Left renal pelvis (tissue), 4 donors: ENCODE results near the gene PRAME. TPM values are rescaled to one million over a fixed set of nuclear protein-coding genes. Genes with fewer than 3 reads are reported as not detected.
"Not testable (repeated sequence)": the region's sequence is repeated elsewhere in the genome, so short reads cannot be mapped to it uniquely, and the experiment has no call there.

ENCODE experiments used
- DNase-seq, 4 donors: peaks; one replicate each; pipeline ENCODE4 v3.0.0-alpha.2; 2013; ENCODE audit warnings: low read depth in 4 of 4, low spot score in 3 of 4
- polyA plus RNA-seq, 4 donors: library from polyadenylated mRNA; unstranded; fragments of 120-200 nt; gene quantifications; one replicate each; pipeline ENCODE4 v1.2.1, GENCODE V29; 2013; ENCODE audit not compliant: insufficient read length in 4 of 4

PRAME gene
- polyA plus RNA-seq, 4 donors, result 0.85 to 1.3 (median 1.3) TPM; not detected in 1

DNA sequence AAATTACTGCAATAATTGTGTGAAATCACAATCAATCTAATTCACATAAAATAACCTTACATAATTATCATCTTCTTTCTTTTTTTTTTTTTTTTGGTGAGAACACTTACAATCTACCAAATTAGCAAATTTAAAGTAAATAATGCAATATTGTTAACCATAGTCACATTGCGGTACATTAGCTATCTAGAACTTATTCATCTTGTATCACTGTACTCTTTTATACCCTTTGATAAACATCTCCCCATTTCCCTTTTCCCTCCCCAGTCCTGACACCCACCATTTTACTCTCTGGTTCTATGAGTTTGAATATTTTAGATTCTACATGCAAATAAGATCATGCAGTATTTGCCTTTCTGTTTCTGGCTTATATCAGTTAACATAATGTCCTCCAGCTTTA, 24.0 kb upstream of the PRAME start:
- no peak for DNase-seq

DNA sequence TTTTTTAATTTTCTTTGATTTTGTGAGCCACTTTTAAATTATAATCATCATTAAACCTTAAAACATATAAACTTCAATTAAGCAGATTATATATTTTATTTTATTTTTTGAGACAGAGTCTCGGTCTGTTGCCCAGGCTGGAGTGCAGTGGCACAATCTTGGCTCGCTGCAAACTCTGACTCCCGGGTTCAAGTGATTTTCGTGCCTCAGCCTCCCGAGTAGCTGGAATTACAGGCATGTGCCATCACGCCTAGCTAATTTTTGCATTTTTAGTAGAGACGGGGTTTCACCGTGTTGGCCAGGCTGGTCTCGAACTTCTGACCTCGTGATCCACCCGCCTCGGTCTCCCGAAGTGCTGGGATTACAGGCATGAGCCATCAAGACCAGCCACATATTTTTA, 22.5 kb upstream of the PRAME start:
- not testable (repeated sequence) for DNase-seq

DNA sequence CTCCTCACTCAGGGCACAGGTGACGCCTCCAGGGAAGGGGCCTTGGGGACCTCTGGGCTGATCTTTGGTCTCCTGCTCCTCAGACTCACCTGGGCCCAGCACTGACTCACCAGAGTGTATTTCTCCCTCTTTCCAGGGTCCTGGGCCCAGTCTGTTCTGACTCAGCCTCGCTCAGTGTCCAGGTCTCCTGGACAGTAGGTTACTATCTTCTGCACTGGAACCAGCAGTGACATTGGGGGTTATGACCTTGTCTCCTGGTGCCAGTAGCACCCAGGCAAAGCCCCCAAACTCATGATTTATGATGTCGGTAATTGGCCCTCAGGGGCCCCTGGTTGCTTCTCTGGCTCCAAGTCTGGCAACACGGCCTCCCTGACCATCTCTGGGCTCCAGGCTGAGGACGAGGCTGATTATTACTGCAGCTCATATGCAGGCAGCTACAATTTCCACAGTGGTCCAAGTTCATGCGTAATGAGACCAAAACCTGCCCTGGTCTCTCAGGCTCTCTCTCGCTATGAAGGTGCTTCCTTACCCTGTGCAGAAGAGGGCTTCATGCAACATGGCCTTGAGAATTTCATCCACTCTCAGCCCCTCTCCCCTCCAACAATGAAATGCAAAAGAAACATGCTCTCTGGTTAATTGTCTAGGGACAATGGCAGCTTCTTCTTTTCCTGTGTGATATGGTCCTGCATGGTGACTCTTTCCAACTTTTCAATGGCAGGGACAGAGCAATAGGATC, 21.0 kb upstream of the PRAME start:
- DNase-seq, result no peak

DNA sequence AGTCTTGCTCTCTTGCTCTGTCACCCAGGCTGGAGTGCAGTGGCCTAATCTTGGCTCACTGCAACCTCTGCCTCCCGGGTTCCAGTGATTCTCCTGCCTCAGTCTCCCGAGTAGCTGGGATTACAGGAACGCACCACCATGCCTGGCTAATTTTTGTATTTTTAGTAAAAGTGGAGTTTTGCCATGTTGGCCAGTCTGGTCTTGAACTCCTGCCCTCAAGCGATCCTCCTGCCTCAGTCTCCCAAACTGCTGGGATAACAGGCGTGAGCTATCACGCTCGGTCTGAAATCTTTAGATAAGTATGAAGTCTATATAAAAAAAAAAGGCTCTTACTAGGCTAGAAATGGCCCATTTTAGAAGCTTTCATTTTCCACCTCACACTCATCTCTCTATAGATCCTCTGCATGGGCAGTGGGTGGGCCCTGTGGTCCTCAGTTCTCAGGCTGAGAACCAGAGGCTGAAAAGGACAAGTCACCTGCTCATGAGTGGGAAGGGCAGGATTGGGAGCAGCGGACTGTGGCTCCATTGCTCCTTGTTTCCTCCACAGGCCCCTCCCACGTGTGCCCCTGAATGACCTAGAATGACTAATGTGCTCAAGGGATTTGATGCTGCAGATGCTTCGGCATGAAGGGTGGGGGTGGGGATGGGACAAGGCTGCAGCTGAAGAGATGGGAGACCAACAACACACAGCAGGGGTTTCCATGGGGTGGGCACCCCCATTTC, 19.8 kb upstream of the PRAME start:
- DNase-seq, result no peak

DNA sequence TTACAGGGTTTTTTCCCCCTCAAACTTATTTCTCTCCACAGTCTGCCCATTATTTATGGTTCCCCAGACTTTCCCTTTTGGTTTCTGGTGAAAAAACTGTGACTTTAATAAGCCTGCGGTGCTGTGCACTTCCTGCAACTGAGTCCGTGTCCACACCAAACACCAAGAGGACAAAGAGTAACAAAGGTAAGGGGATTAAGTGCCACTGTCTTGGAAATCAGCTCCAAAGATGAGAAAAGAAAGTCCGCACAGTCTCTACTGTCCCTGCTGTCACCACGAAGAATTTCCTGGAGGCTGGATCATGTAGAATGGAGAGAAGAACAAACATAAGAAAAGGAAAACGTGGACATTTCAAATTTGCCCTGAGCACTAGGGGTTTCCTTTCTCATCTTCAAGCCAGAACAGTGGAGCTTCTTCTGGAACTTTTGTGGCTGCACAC, 17.9 kb upstream of the PRAME start:
- DNase-seq, result no peak

DNA sequence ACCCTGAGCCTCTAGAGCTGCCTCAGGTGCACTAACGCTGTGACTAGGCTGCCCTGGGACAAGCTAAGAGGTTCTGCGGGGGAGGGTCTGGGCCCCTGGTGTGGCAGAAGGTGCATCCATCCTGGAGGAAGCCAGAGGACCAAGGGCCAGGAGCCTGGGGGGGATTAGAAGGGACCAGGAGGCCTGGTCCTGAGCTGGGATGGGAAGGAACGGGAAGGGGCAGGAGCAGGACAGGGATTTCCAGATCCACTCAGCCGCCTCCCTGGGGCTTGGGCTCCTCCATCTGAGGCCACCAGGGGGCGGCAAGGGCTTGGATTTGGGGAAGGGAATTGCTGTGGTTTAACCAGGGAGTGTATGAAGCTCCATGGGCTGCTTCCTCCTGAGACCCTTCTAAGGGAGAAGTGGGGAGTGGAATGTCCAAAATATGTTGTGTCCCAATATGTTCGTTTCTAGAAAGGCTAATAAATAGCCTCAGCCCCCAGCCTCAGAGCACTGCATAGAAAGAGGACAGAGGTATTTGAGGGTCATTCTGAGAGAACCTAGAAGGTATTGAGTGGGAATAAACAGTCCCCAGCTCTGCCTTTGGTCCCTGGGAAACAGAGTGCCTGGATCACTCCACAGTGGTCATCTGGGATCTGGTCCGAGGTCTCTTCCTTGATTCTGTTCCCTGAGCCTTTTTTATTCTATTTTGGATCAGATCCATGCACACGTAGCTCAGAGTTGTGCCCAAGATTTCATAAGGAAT, 17.4 kb upstream of the PRAME start:
- peak in 3 of 4 donors; percentile 5 to 29 (median 18) for DNase-seq

DNA sequence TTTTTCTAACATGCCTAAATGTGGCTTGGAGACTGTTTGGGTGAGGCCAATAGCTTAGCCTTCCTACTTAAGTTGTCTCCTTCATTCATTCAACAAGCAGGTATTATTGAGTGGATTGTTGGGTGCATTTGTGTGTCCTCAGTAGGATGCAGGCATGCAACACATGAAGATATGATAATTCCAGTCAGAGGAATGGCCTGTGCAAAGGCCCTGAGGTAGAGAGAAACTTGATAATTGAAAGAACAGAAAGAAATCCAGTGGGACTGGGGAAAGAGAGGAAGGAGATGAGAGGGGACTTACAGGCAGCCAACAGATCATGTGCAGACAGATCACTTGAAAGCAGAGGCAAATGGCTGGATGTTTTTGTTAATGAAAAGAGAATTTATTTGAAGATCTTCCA, 15.3 kb upstream of the PRAME start:
- DNase-seq, result no peak

DNA sequence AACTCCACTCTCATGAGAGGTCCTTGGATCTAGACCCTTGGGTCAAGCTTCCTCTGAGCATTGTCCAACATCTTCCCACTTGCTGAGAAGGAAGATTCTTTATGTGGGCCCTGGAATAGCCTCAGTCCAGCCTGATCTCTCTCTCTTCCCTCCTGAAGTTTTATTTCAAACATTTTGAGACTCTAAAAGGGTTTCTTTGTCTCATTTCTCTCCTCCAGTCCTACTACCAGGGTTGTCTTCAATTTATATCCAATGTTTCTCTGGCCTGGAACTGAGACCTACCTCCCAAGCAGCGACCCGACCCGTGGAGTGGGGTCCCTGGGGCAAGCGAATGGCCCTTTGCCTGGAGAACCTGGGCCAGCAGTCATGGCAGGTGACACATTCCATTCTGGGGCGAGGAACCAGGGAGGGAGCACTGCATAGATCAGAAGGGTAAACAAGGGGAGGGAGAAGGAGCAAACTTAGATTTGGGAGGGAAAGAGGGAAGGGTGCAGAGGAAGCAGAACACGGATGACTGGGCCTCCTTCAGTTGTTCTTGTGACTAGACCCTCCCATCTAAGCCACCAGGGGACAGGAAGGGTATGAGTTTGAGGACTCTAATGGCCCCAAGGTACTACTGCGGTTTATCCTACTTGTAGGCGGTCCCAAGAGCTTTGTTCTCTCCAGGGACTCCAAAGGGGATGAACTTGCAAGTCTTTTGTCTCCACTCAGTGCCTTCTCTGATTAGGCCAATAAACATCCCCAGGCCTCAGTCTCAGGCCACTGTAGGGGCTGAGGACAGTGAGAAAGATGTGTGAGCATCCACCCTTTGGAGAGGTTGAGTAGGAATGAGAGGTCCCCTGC, 14.2 kb upstream of the PRAME start:
- DNase-seq, result no peak

DNA sequence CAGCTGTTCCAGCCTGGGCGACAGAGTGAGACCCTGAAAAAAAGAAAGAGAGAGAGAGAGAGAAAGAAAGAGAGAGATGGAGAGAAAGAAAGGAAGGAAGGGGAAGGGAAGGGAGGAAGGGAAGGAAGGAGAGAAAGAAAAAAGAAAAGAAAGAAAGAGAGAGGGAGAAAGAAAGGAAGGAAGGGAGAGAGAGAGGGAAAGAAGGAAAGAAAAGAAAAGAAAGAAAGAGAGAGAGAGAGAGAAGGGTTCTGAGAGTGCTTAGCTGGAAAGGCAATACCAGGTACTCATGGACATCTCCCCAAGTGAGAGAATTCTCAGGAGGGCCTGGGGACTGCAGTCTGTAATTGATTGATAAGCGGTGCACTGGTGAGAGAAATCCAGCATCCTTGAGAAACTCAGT, 12.8 kb upstream of the PRAME start:
- no peak for DNase-seq

DNA sequence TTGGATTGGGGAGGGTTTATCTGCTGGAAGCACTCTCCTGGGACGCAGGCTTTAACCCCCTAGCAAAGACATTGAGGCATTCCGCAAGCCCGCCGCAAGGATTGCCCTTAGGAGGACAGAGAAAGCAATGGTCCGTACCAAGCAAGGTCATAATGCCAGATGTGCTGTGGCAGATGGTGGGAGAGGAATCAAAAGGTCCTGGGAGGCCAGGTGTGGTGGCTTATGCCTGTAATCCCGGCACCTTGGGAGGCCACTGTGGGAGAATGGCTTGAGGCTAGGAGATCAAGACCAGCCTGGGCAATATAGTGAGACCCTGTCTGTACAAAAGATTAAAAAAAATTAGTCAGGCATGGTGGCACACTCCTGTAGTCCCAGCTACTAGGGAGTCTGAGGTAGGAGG, 12.4 kb upstream of the PRAME start:
- no peak for DNase-seq

DNA sequence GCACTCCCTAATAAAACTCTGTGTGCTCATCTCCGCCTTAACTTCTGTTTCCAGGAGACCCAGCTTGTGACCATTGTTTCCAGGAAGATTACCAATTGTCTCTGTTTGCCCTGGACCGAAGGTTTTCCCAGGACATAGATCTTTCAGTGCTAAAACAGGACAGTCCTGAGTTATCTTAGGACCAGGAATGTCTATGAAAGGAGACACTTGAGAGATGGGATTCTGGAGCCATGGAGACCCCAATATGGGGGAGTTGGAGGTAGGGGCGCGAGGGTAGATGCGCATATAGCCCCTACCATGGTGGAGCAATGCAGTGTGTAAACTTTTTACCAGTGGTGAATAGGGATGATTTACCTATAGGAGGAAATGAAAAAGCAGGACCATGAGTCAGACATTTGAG, 10.2 kb upstream of the PRAME start:
- DNase-seq, result no peak

DNA sequence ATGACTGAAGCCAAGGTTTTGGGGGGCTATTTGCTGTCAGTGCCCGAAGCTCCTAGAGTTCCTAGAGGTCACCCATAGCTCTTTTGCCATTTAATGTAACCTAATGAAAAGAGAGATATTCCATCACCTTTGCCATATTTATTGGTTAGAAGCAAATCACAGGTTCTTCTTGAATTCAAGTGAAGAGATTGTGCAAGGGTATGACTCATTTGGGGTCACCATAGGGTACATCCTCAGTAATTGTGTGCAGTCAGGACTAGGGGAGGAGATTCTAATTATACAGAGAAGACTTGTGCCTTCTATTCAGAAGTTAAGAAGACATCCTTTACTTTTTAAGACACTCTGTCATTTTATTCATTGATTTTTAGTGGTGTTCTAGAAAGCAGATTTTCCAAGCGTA, 6.9 kb upstream of the PRAME start:
- DNase-seq, result no peak

DNA sequence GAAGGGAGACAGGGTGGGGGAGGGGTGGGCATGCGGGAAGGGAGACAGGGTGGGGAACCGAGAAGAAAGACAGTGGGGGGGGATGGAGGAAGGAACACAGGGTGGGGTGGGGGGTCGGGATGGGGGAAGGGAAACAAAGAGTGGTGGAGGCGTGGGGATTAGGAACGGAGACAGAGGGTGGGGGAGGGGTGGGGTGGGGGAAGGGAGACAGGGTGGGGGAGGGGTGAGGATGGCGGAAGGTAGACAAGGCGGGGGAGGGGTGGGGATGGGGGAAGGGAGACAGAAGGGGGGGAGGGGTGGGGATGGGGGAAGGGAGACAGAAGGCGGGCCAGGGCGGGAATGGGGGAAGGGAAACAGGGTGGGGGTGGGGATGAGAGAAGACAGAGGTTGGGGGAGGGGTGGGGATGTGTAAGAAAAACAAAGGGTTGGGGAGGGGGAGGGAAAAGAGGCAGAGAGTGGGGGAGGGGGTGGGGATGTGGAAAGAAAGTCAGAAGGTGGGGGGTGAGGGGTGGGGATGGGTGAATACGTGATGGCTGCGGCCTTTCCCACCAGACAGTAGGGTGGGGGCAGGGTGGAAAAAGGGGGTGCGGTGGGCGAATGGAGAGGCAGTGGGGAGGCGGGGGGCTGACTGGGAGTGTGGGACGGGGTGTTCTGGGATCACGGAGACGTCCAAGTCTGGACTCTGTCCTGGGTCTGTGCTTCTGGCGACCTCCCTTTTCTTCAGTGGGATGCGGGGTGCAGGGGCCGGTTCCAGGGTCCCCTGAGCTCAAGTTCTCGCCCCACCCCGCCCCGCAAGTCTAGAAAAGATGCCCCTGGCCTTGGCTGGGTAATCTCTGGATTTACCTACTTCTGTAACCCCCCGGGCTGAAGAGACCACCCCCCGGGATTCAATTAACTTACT, 744 bp downstream of the PRAME start:
- DNase-seq, result no peak

DNA sequence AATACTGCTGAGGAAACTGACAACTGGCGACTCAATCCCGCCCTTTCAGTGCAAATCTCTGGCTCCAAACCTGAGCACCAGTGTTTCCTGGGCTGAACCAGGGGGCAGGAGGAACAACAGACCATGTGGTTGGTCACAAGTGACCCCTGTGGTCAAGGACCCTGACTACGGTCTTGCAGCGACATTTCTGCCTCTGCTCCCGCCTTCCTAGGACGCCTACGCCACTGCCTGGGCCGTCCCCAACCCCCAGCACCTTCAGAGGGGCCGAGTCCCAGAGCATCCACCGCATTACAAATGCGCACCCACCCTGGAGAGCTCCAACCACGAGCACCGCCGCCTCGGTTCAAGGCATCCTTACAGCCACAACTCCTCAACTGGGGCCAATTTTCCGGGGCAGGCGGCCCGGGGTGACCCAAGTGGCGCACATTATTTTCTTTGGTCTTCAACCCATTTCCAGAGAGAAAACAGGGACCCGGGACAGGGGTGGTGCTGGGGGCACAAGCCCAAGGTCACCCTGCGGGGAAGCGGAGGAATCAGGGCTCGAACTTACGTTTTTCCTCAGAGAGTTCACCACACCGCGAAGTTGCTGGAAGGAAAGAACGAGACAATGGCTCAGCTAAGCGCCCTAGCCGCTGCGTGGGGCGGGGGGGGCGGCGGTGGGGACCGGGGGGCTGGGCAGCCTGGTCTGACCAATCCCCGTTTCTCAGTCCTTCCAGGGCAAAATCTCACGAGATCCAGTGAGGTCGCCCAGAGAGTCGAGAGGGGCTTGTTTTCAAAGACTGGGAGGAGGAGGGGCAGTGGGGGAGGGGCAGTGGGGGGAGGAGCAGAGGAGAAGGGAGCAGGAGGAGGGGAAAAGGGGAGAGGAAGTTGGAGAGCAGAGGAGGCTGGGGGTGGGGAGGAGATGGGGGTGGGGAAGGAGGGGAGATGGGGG, 1.8 kb downstream of the PRAME start:
- DNase-seq, result no peak

DNA sequence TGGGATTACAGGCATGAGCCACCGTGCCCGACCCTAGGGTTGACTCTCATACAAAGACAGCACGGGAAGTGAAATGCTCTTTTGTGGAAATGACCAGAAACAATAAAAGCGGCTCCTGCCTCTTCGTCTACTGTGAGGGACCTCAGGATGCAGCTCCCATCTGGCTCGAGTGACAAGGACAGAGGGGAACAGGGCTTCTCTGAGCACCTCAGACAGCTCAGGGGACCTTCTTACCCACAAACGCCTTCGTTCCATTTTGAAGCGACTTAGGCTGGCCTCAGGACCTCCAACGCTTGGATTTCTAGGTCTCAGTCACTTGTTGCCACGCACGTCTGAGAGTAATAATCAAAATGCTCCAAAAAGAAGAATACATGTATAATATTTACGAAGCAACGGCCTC, 2.5 kb downstream of the PRAME start:
- DNase-seq, result no peak

DNA sequence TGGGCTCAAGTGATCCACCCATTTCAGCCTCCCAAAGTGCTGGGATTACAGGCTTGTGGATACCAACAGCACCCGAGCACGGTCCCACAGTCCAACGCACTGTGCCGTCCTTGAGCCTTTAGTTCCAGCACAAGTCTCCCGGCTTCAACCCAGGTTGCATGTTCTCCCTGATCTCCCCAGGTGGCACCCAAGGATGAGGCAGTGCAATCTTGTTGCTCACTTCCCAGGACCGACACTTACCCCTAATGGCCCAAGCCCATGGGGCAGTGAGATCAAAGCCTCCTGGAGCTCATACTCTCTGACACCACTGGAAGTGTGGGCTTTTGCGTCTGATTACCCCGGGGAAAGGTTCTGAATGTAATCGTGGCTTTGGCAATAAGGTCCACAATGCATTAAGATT, 3.5 kb downstream of the PRAME start:
- no peak for DNase-seq

DNA sequence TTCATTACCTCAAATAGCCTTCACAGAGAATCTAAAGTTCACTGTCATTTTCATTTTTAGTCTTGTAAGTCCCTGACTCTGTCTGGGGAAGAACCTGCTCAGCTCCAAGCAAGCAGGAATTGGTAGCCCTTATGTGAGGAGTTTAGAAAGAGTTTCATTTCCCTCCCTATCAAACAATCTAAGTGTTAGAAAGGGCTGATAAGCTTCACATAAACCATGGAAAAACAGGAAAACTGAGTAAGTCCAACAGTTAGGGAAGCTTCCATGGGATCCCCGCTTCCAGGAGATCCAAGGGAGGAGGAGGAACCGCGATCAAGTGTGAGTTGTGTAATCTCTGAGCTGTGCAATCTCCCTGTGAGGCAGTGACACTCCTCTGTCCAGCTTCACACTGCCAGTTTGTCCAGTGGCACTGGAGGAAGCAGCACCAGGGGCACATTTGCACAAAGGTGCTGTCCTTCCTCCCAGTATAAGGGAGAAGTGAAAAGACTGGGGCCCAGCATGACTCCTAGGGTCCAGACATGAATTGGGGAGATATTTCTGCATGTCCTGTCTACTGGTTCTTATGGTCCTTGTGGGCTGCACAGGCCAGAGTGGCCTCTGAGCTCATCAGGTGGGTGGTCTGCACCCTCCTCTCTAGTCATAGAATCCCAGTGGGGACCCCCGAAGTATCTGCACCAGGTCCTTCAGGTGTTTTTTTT, 4.3 kb downstream of the PRAME start:
- DNase-seq, result no peak
